Type B pancreatic cell (in vitro differentiated cells): ENCODE measurements around the gene YES1. TPM values are rescaled to one million over a fixed set of nuclear protein-coding genes. Genes with fewer than 3 reads are reported as not detected.

Experiments used
- DNase-seq: peaks from one replicate; pipeline ENCODE4 v3.0.0; 2021; ENCODE audit warnings: mixed read lengths; ENCODE audit not compliant: unreplicated experiment; ENCODE audit errors: extremely low spot score
- H3K27ac Mint-ChIP-seq: 2 replicates; pipeline ENCODE4 v1.8.0; 2021; ENCODE audit warnings: mild to moderate bottlenecking, mixed read lengths
- H3K27me3 Mint-ChIP-seq: 2 replicates; pipeline ENCODE4 v1.8.0; 2021; ENCODE audit warnings: mixed read lengths
- H3K36me3 Mint-ChIP-seq: 2 replicates; pipeline ENCODE4 v1.8.0; 2021; ENCODE audit warnings: mixed read lengths
- H3K4me1 Mint-ChIP-seq: one replicate; pipeline ENCODE4 v1.8.0; 2021; ENCODE audit warnings: mixed read lengths; ENCODE audit not compliant: unreplicated experiment
- H3K4me3 Mint-ChIP-seq: 2 replicates; pipeline ENCODE4 v1.8.0; 2021; ENCODE audit warnings: mild to moderate bottlenecking, mixed read lengths
- H3K9me3 Mint-ChIP-seq: 2 replicates; pipeline ENCODE4 v1.8.0; 2021; ENCODE audit warnings: mixed read lengths
- total RNA-seq: library from RNA; stranded (reverse); gene quantifications from 2 replicates; pipeline ENCODE4 v1.2.1, GENCODE V29; 2021; ENCODE audit warnings: low replicate concordance
- TF ChIP-seq, protein P1 (sequence below): fragments of 200-600 bp; sonication (generic); conservative IDR thresholded peaks from 2 replicates; pipeline ENCODE4 v1.5.0; 2021; ENCODE audit warnings: antibody characterized with exemption, mild to moderate bottlenecking

Gene YES1
- total RNA-seq, 1 donor from 2014 or later, result 48.5 TPM

DNA sequence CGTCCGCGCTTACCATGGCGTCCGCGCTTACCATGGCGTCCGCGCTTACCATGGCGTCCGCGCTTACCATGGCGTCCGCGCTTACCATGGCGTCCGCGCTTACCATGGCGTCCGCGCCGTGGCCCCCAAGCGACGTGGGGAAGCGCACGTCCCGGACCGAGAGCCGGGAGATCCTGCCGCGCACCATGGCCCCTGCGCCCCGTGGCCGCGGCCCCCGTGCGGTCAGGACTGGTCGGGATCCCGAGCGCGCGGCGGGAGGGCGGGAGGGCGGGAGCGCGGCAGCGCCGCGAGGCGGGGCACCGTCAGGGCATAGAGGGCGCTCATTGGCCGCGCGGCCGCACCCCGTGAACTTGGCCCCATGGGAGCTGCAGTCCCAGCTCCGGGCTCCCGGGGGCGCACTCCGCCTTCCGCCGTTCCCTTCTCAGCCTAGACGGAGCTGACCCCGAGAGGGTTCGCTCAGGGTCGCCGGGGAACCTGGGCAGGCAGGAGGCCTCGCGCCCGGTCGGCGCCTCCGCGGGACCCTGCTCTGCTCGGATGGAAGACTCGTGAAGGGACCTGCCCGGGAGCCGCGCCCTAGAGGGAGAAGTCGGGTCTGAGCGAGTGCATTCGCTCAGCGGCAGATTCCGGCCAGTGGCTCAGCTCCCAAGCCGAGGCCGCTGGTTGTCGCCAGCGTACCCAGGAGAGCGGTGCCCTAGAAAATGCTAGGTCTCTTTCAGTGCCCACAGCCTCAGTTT, 99.5 kb downstream of the YES1 start, which contains the start of gene ENOSF1:
ENOSF1 (minus strand) TSS at position 230 of the 734 bp plus-strand sequence; CDS start at position 187, 43 bp downstream.
- TF ChIP-seq, protein P1, sequence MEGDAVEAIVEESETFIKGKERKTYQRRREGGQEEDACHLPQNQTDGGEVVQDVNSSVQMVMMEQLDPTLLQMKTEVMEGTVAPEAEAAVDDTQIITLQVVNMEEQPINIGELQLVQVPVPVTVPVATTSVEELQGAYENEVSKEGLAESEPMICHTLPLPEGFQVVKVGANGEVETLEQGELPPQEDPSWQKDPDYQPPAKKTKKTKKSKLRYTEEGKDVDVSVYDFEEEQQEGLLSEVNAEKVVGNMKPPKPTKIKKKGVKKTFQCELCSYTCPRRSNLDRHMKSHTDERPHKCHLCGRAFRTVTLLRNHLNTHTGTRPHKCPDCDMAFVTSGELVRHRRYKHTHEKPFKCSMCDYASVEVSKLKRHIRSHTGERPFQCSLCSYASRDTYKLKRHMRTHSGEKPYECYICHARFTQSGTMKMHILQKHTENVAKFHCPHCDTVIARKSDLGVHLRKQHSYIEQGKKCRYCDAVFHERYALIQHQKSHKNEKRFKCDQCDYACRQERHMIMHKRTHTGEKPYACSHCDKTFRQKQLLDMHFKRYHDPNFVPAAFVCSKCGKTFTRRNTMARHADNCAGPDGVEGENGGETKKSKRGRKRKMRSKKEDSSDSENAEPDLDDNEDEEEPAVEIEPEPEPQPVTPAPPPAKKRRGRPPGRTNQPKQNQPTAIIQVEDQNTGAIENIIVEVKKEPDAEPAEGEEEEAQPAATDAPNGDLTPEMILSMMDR, result peak; percentile 89
- Mint-ChIP-seq H3K9me3 (no peaks in the 10 kb centered on the region), H3K4me3 (peak within 1 kb of the TSS; percentile 84), H3K27me3 (no peaks in the 10 kb centered on the region), H3K4me1 (peaks cover 19% of the 10 kb centered on the region), H3K36me3 (peaks cover 18% of the 10 kb centered on the region), H3K27ac (peak within 1 kb of the TSS; percentile 88)
- DNase-seq, result peak; percentile 86

DNA sequence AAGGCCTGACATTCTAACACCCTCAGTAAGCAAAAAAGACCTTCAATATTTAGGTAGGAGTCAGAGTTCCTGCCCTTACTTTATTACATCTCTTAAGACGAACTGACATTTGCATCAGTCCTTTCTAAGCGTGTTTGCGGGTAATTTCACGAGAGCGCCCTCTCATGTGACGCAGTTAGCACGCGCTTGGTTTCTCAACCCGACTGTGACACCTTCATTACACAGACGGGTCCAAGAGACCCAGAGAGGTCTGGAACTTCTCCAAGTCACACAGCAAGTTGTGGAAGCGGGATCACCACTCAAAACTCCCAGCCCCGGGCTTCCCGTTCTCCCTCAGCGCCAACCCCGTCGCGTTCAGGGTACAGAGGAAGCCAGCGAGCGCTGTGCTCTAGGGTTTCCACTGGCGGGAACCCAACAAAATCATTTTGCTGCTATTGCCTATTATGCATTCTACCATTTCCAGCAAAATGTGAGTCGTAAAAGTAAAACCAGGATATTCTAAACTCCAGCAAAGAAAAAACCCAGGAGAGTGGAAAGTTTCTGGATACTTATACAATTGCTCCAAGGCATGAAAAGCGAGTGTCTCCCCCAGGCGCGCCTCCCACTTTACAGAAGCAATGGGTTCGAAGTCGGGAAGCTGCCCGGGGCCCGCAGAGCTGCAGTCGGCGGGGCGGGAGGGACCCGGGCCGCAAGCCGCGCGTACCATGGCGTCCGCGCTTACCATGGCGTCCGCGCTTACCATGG, 100.2 kb downstream of the YES1 start:
- no peaks in the 10 kb centered on the region for H3K9me3 Mint-ChIP-seq
- peaks cover 18% of the 10 kb centered on the region for H3K36me3 Mint-ChIP-seq
- DNase-seq, result peak; percentile 66
- no peaks in the 10 kb centered on the region for H3K27me3 Mint-ChIP-seq
- H3K4me1 Mint-ChIP-seq, result peaks cover 19% of the 10 kb centered on the region
- TF ChIP-seq, protein P1, result no peak
- H3K4me3 Mint-ChIP-seq, result peak overlapping the region; percentile 84
- H3K27ac Mint-ChIP-seq, result peak overlapping the region; percentile 88

DNA sequence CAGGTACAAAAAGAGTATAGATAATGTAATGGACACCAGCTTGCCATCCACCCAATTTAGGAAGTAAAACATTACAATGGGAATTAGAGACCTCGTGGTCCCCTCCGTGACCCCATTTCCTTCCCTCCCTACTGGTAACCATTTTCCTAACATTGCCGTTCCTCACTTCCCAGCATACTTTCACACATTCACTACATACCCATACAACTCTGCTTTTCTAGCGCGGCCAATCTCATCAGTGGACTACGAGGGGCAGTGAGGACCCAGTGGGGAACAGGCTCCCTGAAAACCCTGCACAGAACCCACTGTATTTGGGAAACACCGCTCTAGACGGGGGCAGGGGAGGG, 100.8 kb downstream of the YES1 start:
- Mint-ChIP-seq H3K4me3 (peak overlapping the region; percentile 84), H3K27me3 (no peaks in the 10 kb centered on the region), H3K4me1 (peaks cover 22% of the 10 kb centered on the region), H3K9me3 (no peaks in the 10 kb centered on the region), H3K36me3 (peaks cover 21% of the 10 kb centered on the region), H3K27ac (peak overlapping the region; percentile 88)
- DNase-seq, result no peak
- TF ChIP-seq, protein P1, result no peak

DNA sequence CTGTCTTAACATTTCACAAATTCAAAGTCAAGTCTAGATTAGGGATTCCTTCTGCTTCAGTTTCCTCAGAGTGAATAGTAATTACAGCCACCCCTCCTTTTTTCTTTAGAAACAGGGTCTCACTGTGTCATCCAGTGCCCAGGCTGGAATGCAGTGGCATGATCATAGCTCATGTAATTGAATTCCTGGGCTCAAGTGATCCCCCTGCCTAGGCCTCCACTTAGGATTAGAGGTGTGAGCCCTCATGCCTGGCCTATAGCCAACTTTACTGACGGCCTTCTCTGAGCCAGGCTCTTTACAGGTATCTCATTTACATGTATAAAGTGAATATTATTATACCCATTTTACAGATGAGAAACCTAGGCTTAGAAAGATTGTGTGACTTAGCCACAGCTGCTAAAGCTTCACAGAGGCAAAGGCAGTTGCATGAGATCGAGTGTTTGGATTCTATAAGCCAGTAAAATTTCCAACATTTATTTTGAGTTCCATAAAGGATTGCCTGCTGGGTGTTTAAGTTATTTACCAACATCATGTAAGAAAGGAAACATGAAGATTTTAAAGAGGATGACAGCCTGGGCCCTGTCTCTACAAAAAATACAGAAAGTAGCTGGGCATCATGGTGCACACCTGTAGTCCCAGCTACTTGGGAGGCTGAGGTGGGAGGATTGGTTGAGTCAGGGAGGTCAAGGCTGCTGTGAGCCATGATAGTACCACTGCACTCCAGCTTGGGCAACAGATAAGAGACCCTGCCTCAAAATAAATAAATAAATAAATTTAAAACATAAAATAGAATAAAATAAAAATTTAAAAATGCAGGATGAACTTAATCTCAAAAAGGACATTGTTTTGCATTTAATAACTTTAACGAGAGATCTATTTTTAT, 101.4 kb downstream of the YES1 start:
- Mint-ChIP-seq H3K27ac (peak overlapping the region; percentile 88), H3K9me3 (no peaks in the 10 kb centered on the region), H3K4me3 (peak overlapping the region; percentile 84), H3K4me1 (peaks cover 26% of the 10 kb centered on the region), H3K36me3 (peaks cover 24% of the 10 kb centered on the region), H3K27me3 (no peaks in the 10 kb centered on the region)
- TF ChIP-seq, protein P1, result no peak
- DNase-seq, result no peak

DNA sequence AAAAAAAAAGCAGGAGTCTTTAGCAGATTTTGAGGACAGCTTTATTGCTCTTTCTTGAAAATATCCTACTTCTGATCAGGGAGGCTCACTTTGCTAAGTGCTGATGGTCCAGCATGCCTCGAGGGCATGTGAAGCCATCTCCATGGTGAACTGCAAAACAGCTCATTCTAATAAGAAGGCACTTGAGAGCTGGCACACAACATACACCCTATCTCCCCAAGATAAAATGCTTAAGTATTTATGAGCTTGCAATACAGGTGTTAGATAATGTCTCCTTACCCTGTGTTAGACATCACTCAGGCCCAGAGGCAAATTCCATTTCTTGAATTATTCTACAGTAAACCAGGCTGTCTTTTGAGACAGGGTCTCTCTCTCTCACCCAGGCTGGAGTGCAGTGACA, 102.3 kb downstream of the YES1 start:
- no peaks in the 10 kb centered on the region for H3K9me3 Mint-ChIP-seq
- H3K27ac Mint-ChIP-seq, result peak overlapping the region; percentile 62
- peaks cover 26% of the 10 kb centered on the region for H3K4me1 Mint-ChIP-seq
- TF ChIP-seq, protein P1, result no peak
- no peak for DNase-seq
- H3K36me3 Mint-ChIP-seq, result peaks cover 33% of the 10 kb centered on the region
- no peaks in the 10 kb centered on the region for H3K27me3 Mint-ChIP-seq
- peak overlapping the region; percentile 75 for H3K4me3 Mint-ChIP-seq
